HCT116 (cell line): ENCODE data around the gene ENTPD8. TPM values are rescaled to one million over a fixed set of nuclear protein-coding genes. Genes with fewer than 3 reads are reported as not detected.

Experiments
- ATAC-seq: fragments of 200-7000 bp; cut with Tn5 transposase; 2 replicates; pipeline ENCODE4 v1.9.1; 2020; ENCODE audit warnings: mild to moderate bottlenecking, moderate library complexity
- BruUV-seq: library from RNA; stranded (reverse); fragments of 400-500 nt; replicated peaks from 2 replicates; lab custom pipeline; 2021; lab: Mats Ljungman, UMichigan
- CTCF ChIA-PET: fragments of 300-600 bp; sonication (Branson Sonifier 250); formaldehyde crosslinking; loops from one replicate; lab custom pipeline; 2021; ENCODE audit warnings: antibody characterized with exemption; lab: Charles Lee
- POLR2A ChIA-PET: fragments of 300-600, 350-600 bp; sonication (Branson Sonifier 250); formaldehyde crosslinking; loops from one replicate; lab custom pipeline; 2021; ENCODE audit warnings: antibody characterized with exemption; lab: Charles Lee
- RAD21 ChIA-PET, 2 experiments: fragments of 300-600 bp; sonication (Branson Sonifier 250); formaldehyde crosslinking; loops; one replicate each; lab custom pipeline; 2023; ENCODE audit warnings: low total read pairs in 2 of 2; ENCODE audit not compliant: uncharacterized antibody in 2 of 2, unreplicated experiment in 2 of 2, low non-redundant PET in 1 of 2; lab: Charles Lee
- DNase-seq: peaks from one replicate; pipeline ENCODE4 v3.0.0-alpha.2; 2010; ENCODE audit warnings: low read depth, low spot score
- H2AFZ ChIP-seq: fragments of 200-600 bp; shearing (Covaris generic), sonication (generic); 2 replicates; pipeline ENCODE4 v1.6.1; 2017; ENCODE audit warnings: low read depth, mixed run types, mixed read lengths, antibody characterized with exemption, low read length; ENCODE audit not compliant: poor library complexity, severe bottlenecking
- H3K27ac ChIP-seq: 2 replicates; pipeline ENCODE4 v1.5.1; 2012; ENCODE audit warnings: low read depth, low read length
- H3K27me3 ChIP-seq: fragments of 200-600 bp; sonication (generic); 2 replicates; pipeline ENCODE4 v1.6.1; 2016; ENCODE audit warnings: mixed run types, low read length, mixed read lengths; ENCODE audit not compliant: insufficient read depth
- H3K36me3 ChIP-seq, 2 experiments: fragments of 200-500 bp in 1 of 2; fragments of 200-600 bp in 1 of 2; sonication (Bioruptor generic) in 1 of 2; sonication (generic) in 1 of 2; 2 replicates each; pipeline versions ENCODE4 v1.5.1 to v1.6.1; 2014 to 2016; ENCODE audit warnings: low read length in 2 of 2, inconsistent platforms in 1 of 2, mixed read lengths in 1 of 2, mixed run types in 1 of 2; ENCODE audit not compliant: insufficient read depth in 2 of 2, control insufficient read depth in 1 of 2
- H3K4me1 ChIP-seq, 2 experiments: fragments of 200-600 bp in 1 of 2; sonication (generic) in 1 of 2; 2 replicates each; pipeline versions ENCODE4 v1.5.1 to v1.6.1; 2012 to 2017; ENCODE audit warnings: low read length in 2 of 2, inconsistent platforms in 1 of 2, mild to moderate bottlenecking in 1 of 2, mixed read lengths in 1 of 2, mixed run types in 1 of 2, moderate library complexity in 1 of 2; ENCODE audit not compliant: insufficient read depth in 2 of 2, control insufficient read depth in 1 of 2
- H3K4me2 ChIP-seq: fragments of 200-600 bp; sonication (generic); 2 replicates; pipeline ENCODE4 v1.6.1; 2017; ENCODE audit warnings: mixed run types, low read length, mixed read lengths
- H3K4me3 ChIP-seq, 2 experiments: fragments of 200-600 bp in 1 of 2; sonication (generic) in 1 of 2; replicated peaks in 1 of 2; 2 replicates each; pipeline ENCODE4 v1.5.1; 2011 to 2016; ENCODE audit warnings: low read length in 2 of 2, control low read depth in 1 of 2, low read depth in 1 of 2, mild to moderate bottlenecking in 1 of 2, mixed read lengths in 1 of 2, mixed run types in 1 of 2
- H3K79me2 ChIP-seq: fragments of 200-600 bp; sonication (generic); 2 replicates; pipeline ENCODE4 v1.6.1; 2017; ENCODE audit warnings: mild to moderate bottlenecking, mixed run types, low read length, moderate library complexity, mixed read lengths; ENCODE audit not compliant: insufficient read depth
- H3K9ac ChIP-seq: fragments of 200-600 bp; sonication (generic); 2 replicates; pipeline ENCODE4 v1.6.1; 2016; ENCODE audit warnings: low read length, mixed read lengths
- H3K9me2 ChIP-seq: fragments of 200-600 bp; sonication (generic), shearing (Covaris generic); 2 replicates; pipeline ENCODE4 v1.6.1; 2017; ENCODE audit warnings: mixed run types, mild to moderate bottlenecking, moderate library complexity; ENCODE audit not compliant: insufficient read depth
- H3K9me3 ChIP-seq, 2 experiments: fragments of 200-500 bp in 1 of 2; fragments of 200-600 bp in 1 of 2; sonication (Bioruptor generic) in 1 of 2; sonication (generic) in 1 of 2; 2 replicates each; pipeline ENCODE4 v1.6.1; 2014 to 2017; ENCODE audit warnings: low read length in 2 of 2, mixed read lengths in 2 of 2, inconsistent platforms in 1 of 2, low read depth in 1 of 2, mild to moderate bottlenecking in 1 of 2, mixed run types in 1 of 2, moderate library complexity in 1 of 2; ENCODE audit not compliant: control insufficient read depth in 1 of 2, insufficient read depth in 1 of 2
- H4K20me1 ChIP-seq: fragments of 200-600 bp; sonication (generic), shearing (Covaris generic); 2 replicates; pipeline ENCODE4 v1.6.1; 2017; ENCODE audit warnings: mixed run types, mild to moderate bottlenecking, moderate library complexity; ENCODE audit not compliant: insufficient read depth
- CBX3 ChIP-seq: IDR thresholded peaks from 2 replicates; pipeline ENCODE4 v1.6.1; 2012; ENCODE audit warnings: low read depth
- CEBPB ChIP-seq: IDR thresholded peaks from 2 replicates; pipeline ENCODE4 v1.6.1; 2012; ENCODE audit warnings: low read depth
- EGR1 ChIP-seq: IDR thresholded peaks from 2 replicates; pipeline ENCODE4 v1.6.1; 2012; ENCODE audit warnings: low read depth
- FOSL1 ChIP-seq: IDR thresholded peaks from 2 replicates; pipeline ENCODE4 v1.6.1; 2012; ENCODE audit warnings: low read depth
- JUND ChIP-seq: IDR thresholded peaks from 2 replicates; pipeline ENCODE4 v1.6.1; 2012
- POLR2A ChIP-seq: IDR thresholded peaks from 2 replicates; pipeline ENCODE4 v1.7.0; 2011; ENCODE audit warnings: borderline replicate concordance; ENCODE audit not compliant: insufficient read depth, insufficient read length; ENCODE audit errors: extremely low read depth
- POLR2AphosphoS5 ChIP-seq: IDR thresholded peaks from 2 replicates; pipeline ENCODE4 v1.6.1; 2011; ENCODE audit warnings: mild to moderate bottlenecking, low read depth, low read length, moderate library complexity
- SIN3A ChIP-seq: IDR thresholded peaks from 2 replicates; pipeline ENCODE4 v1.6.1; 2012; ENCODE audit warnings: low read depth
- SP1 ChIP-seq: IDR thresholded peaks from 2 replicates; pipeline ENCODE4 v1.6.1; 2012; ENCODE audit warnings: low read depth
- SRF ChIP-seq: IDR thresholded peaks from 2 replicates; pipeline ENCODE4 v1.6.1; 2012; ENCODE audit warnings: low read depth
- TCF7L2 ChIP-seq: IDR thresholded peaks from 2 replicates; pipeline ENCODE4 v1.7.0; 2011; ENCODE audit warnings: borderline replicate concordance, inconsistent platforms; ENCODE audit not compliant: insufficient read depth, insufficient read length; ENCODE audit errors: extremely low read depth
- YY1 ChIP-seq: IDR thresholded peaks from 2 replicates; pipeline ENCODE4 v1.6.1; 2011; ENCODE audit warnings: low read length, low read depth, moderate library complexity, mild to moderate bottlenecking; ENCODE audit not compliant: insufficient replicate concordance; ENCODE audit errors: extremely low read depth
- ZFX ChIP-seq: fragments of 450-650 bp; IDR thresholded peaks from 2 replicates; pipeline ENCODE4 v1.6.1; 2017
- intact Hi-C: fragments of 100-400 bp; cut with micrococcal nuclease; formaldehyde crosslinking; loops from 2 replicates; pipeline ENCODE4 v1.10.0; 2022
- total RNA-seq: library from RNA; stranded (reverse); gene quantifications from one replicate; pipeline ENCODE4 v1.2.1, GENCODE V29; 2021; ENCODE audit not compliant: unreplicated experiment
- TF ChIP-seq, protein P1 (sequence below): IDR thresholded peaks from 2 replicates; pipeline ENCODE4 v1.6.1; 2012
- TF ChIP-seq, protein P2 (sequence below): IDR thresholded peaks from 2 replicates; pipeline ENCODE4 v1.6.1; 2012; ENCODE audit warnings: low read depth
- TF ChIP-seq, protein P3 (sequence below): IDR thresholded peaks from 2 replicates; pipeline ENCODE4 v1.6.1; 2011; ENCODE audit warnings: mild to moderate bottlenecking, low read length, moderate library complexity; ENCODE audit not compliant: insufficient replicate concordance; ENCODE audit errors: extremely low read depth
- TF ChIP-seq, protein P4 (sequence below): IDR thresholded peaks from 2 replicates; pipeline ENCODE4 v1.6.1; 2012

ENTPD8 gene
- total RNA-seq, 1 experiment from 2014 or later = 1.7 TPM

DNA sequence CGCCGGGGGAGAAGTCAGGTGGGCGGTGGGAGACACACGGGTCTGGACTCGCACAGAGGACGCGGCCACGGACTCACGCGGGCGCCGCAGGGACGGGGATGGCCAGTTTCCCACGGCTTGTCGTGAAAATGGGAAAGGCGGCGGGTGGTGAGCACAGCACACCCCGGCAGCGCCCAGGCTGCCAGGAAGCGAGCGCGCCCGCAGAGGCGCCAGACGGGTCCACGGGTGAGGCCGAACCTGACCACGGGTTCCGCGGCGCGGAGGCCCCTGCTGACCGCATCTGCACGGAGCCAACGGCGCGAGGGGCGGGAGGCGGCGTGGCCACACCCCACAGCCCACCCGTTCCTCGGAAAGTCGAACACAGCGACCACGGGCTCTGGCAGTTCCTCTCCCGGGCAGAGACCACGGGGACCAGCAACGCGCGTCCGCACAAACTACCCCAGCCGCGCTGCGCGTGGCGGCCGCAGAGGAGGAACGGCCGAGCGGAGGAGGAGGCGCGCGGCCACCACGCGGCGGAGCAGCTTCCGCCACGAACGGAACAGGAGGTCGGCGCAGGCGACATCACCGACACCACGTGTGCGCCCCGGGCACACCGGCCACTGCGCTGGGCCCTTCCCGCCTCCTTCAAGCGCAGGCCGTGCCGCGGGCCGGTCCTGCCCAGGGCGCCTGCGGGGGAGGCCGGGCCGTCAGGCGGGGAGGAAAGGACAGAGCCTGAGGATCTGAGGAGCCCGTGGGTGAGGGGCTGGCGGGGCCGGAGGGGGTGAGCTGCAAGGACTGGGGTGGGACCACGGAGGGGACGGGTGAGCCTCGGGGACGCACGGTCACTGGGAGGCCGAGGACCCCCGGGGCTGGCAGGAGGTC lies 23.8 kb downstream of the ENTPD8 start:
- no peak overlapping the region for H3K4me2 ChIP-seq
- H3K9ac ChIP-seq = no peak overlapping the region

More for the DNA sequence above, 23.8 kb downstream of the ENTPD8 start:
- Histone ChIP-seq H3K36me3 (no peaks in the 10 kb centered on the region; a peak in 1 of 4 replicates), H2AFZ (no peak overlapping the region), H3K4me3 (no peak overlapping the region), H4K20me1 (no peaks in the 10 kb centered on the region), H3K27ac (no peak overlapping the region), H3K4me1 (peaks cover 26 to 34% of the 10 kb centered on the region in 2 experiments), H3K27me3 (no peaks in the 10 kb centered on the region), H3K79me2 (peaks cover 60% of the 10 kb centered on the region), H3K9me3 (no peaks in the 10 kb centered on the region), H3K9me2 (no peaks in the 10 kb centered on the region)
- ChIA-PET RAD21 (no interaction called here), CTCF (no interaction called here), POLR2A (no interaction called here)
- no TSS peak for BruUV-seq
- TF ChIP-seq, protein P1, sequence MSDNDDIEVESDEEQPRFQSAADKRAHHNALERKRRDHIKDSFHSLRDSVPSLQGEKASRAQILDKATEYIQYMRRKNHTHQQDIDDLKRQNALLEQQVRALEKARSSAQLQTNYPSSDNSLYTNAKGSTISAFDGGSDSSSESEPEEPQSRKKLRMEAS = no peak
- no peak for TF ChIP-seq SIN3A
- TF ChIP-seq CBX3 = no peak
- no peak for TF ChIP-seq FOSL1
- no peak for TF ChIP-seq ZFX
- TF ChIP-seq, protein P2, sequence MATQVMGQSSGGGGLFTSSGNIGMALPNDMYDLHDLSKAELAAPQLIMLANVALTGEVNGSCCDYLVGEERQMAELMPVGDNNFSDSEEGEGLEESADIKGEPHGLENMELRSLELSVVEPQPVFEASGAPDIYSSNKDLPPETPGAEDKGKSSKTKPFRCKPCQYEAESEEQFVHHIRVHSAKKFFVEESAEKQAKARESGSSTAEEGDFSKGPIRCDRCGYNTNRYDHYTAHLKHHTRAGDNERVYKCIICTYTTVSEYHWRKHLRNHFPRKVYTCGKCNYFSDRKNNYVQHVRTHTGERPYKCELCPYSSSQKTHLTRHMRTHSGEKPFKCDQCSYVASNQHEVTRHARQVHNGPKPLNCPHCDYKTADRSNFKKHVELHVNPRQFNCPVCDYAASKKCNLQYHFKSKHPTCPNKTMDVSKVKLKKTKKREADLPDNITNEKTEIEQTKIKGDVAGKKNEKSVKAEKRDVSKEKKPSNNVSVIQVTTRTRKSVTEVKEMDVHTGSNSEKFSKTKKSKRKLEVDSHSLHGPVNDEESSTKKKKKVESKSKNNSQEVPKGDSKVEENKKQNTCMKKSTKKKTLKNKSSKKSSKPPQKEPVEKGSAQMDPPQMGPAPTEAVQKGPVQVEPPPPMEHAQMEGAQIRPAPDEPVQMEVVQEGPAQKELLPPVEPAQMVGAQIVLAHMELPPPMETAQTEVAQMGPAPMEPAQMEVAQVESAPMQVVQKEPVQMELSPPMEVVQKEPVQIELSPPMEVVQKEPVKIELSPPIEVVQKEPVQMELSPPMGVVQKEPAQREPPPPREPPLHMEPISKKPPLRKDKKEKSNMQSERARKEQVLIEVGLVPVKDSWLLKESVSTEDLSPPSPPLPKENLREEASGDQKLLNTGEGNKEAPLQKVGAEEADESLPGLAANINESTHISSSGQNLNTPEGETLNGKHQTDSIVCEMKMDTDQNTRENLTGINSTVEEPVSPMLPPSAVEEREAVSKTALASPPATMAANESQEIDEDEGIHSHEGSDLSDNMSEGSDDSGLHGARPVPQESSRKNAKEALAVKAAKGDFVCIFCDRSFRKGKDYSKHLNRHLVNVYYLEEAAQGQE = no peak
- no peak for TF ChIP-seq SRF
- no peak for TF ChIP-seq POLR2AphosphoS5
- TF ChIP-seq CEBPB = no peak
- no peak for TF ChIP-seq JUND
- no peak for TF ChIP-seq EGR1
- TF ChIP-seq, protein P3, sequence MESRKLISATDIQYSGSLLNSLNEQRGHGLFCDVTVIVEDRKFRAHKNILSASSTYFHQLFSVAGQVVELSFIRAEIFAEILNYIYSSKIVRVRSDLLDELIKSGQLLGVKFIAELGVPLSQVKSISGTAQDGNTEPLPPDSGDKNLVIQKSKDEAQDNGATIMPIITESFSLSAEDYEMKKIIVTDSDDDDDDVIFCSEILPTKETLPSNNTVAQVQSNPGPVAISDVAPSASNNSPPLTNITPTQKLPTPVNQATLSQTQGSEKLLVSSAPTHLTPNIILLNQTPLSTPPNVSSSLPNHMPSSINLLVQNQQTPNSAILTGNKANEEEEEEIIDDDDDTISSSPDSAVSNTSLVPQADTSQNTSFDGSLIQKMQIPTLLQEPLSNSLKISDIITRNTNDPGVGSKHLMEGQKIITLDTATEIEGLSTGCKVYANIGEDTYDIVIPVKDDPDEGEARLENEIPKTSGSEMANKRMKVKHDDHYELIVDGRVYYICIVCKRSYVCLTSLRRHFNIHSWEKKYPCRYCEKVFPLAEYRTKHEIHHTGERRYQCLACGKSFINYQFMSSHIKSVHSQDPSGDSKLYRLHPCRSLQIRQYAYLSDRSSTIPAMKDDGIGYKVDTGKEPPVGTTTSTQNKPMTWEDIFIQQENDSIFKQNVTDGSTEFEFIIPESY = no peak
- TF ChIP-seq SP1 = no peak
- no peak for TF ChIP-seq YY1
- no peak for TF ChIP-seq TCF7L2
- no peak for TF ChIP-seq POLR2A
- TF ChIP-seq, protein P4, sequence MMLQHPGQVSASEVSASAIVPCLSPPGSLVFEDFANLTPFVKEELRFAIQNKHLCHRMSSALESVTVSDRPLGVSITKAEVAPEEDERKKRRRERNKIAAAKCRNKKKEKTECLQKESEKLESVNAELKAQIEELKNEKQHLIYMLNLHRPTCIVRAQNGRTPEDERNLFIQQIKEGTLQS = no peak
- DNase-seq (no peak), ATAC-seq (no peak)
- intact Hi-C loops = no loop called here
